Peyer's patch (tissue), 4 donors: ENCODE results near the gene C18orf63. TPM values are rescaled to one million over a fixed set of nuclear protein-coding genes. Genes with fewer than 3 reads are reported as not detected.
A peak's percentile ranks its signal among the peaks of the same experiment; 100 is the strongest.

Experiments used
- DNase-seq, 3 donors: peaks; one replicate each; pipeline ENCODE4 v3.0.0-alpha.2; 2017 to 2019
- H3K27ac ChIP-seq, 4 donors: fragments of 200-600 bp; sonication (generic); one replicate each; pipeline ENCODE4 v1.5.1; 2016 to 2019
- H3K27me3 ChIP-seq, 2 donors: fragments of 200-600 bp; sonication (generic); one replicate each; pipeline ENCODE4 v1.5.1; 2019
- H3K36me3 ChIP-seq, 3 donors: fragments of 200-600 bp; sonication (generic); one replicate each; pipeline ENCODE4 v1.5.1; 2016 to 2019
- H3K4me1 ChIP-seq, 4 donors: fragments of 200-600 bp; sonication (generic); one replicate each; pipeline ENCODE4 v1.5.1; 2016 to 2019
- H3K4me3 ChIP-seq, 4 donors: fragments of 200-600 bp; sonication (generic); 1 replicate in 3 of 4; 2 replicates in 1 of 4; pipeline ENCODE4 v1.5.1; 2016 to 2019; ENCODE audit warnings: mild to moderate bottlenecking in 1 of 4
- H3K9me3 ChIP-seq, 4 donors: fragments of 200-600 bp; sonication (generic); one replicate each; pipeline ENCODE4 v1.5.1; 2016 to 2019; ENCODE audit warnings: mild to moderate bottlenecking in 1 of 4
- POLR2A ChIP-seq, 2 donors: fragments of 450-650 bp; IDR thresholded peaks; one replicate each; pipeline ENCODE4 v1.5.1; 2017; ENCODE audit warnings: antibody characterized with exemption in 2 of 2, mild to moderate bottlenecking in 2 of 2, moderate library complexity in 2 of 2
- total RNA-seq, 4 donors: library from RNA; depleted of rRNA; stranded (reverse); fragments of >200 nt; gene quantifications; one replicate each; pipeline ENCODE4 v1.1.0, GENCODE V29; 2016
- TF ChIP-seq, protein P1 (sequence below), 6 experiments: fragments of 450-650 bp in 4 of 6; fragments of 200-600 bp in 2 of 6; sonication (generic) in 1 of 6; IDR thresholded peaks; one replicate each; pipeline ENCODE4 v1.5.1; 2017 to 2019; ENCODE audit warnings: antibody characterized with exemption in 6 of 6, mild to moderate bottlenecking in 3 of 6, moderate library complexity in 1 of 6

The C18orf63 gene
- total RNA-seq, 4 donors from 2014 or later, result not detected

DNA sequence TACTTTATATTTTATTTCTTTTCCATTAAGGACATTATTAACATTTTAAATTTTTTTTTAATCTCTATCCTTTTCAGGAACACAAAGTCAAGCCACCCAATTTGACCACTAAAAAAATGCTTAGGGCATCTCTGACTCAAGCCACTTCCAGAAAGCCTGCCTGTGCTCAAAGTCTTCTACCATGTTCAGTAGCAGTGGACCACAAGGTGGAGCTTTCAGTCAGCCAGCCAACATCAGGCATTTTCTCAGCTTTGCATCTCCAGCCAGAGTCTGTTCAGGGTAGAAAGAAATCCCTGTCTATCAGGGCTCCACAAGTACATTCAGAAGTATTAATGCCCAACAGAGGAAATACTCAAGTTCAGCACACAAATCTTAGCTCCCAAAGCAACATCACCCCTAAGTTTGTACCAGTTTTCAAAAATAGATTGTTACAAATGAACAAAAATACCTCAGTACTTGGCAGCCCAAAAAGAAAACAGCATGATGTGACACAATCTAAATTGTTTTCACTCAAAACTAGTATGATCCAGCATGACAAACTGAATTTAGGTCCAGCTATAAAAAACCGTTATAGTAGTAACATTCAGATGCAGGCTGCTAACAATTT, 37.6 kb downstream of the C18orf63 start:
- no peaks in the 10 kb centered on the region for H3K27me3 ChIP-seq
- H3K4me3 ChIP-seq, result no peak overlapping the region
- no peaks in the 10 kb centered on the region for H3K9me3 ChIP-seq
- peak in 2 of 3 donors; percentile 48 to 85 for DNase-seq
- H3K4me1 ChIP-seq, result peaks cover 0 to 5% (median 0%) of the 10 kb centered on the region in 4 donors
- H3K27ac ChIP-seq, result no peak overlapping the region
- TF ChIP-seq, protein P1, sequence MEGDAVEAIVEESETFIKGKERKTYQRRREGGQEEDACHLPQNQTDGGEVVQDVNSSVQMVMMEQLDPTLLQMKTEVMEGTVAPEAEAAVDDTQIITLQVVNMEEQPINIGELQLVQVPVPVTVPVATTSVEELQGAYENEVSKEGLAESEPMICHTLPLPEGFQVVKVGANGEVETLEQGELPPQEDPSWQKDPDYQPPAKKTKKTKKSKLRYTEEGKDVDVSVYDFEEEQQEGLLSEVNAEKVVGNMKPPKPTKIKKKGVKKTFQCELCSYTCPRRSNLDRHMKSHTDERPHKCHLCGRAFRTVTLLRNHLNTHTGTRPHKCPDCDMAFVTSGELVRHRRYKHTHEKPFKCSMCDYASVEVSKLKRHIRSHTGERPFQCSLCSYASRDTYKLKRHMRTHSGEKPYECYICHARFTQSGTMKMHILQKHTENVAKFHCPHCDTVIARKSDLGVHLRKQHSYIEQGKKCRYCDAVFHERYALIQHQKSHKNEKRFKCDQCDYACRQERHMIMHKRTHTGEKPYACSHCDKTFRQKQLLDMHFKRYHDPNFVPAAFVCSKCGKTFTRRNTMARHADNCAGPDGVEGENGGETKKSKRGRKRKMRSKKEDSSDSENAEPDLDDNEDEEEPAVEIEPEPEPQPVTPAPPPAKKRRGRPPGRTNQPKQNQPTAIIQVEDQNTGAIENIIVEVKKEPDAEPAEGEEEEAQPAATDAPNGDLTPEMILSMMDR (IDR thresholded peaks at IDR 0.05), result peak in 4 of 6 experiments; percentile 60 to 92 (median 88)
- TF ChIP-seq POLR2A (IDR thresholded peaks at IDR 0.05), result no peak
- H3K36me3 ChIP-seq, result no peaks in the 10 kb centered on the region

DNA sequence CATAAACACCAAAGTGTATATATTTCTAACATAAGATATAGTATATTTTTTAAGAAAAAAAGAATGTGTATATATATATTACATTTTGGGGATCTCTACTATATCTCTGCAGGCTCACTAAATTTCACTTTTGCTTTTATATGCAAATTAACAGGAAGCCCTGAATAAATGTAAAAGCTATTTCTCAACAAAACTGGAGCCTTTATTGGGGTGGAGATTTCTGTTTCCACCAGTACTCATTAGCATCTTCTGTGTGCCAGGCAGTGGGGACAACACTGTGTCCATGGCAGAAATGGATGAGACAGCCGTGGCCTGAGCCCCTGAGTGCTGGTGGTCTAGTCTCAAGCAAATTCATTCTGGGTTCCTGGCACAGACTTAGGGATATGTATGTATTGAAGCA, 41.3 kb downstream of the C18orf63 start:
- TF ChIP-seq POLR2A (IDR thresholded peaks at IDR 0.05), result no peak
- TF ChIP-seq, protein P1 (IDR thresholded peaks at IDR 0.05), result no peak
- peaks cover 0 to 5% (median 0%) of the 10 kb centered on the region in 4 donors for H3K4me1 ChIP-seq

DNA sequence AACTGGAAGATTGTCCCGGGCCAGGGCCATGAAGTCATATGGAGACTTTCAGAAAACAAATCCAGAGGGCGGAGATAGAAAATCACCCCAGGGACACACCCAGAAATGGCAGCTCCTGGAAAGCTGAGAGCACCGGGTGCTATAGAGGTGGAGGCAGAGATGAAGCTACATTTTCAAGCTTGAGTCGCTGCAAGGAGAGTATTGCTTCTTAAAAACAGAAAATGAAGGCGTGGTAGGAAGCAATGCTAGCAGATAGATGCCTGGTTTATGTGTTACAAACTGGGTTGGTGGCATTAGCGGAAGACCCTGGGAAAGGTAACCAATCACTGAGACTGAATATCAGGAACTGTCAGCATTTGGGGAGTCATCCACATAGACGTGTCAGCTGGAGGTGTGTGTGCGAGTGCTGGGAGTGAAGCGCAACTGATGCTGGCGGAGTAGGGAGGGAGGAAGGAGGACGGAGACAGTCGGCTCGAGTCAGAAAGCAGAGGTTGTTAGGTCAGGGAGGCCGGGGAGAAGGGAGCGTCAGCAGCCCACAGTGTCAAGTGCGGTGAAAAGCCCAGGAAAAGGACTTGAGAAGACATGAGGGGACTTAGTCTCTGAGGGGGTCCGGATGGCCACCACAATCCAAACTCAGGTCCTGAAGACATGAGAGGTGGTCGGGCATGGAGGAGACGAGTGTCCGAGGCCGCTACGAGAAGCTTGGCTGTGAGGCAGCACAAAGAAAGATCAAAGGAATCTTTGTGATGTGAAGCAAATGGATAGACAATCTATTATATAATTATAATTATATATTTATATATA, 45.4 kb downstream of the C18orf63 start:
- Histone ChIP-seq H3K36me3 (no peaks in the 10 kb centered on the region), H3K4me1 (peaks cover 0 to under 1% (median 0%) of the 10 kb centered on the region in 4 donors), H3K27ac (no peak overlapping the region), H3K9me3 (no peaks in the 10 kb centered on the region), H3K27me3 (no peaks in the 10 kb centered on the region), H3K4me3 (no peak overlapping the region)
- peak in 1 of 3 donors; percentile 37 for DNase-seq
- TF ChIP-seq, protein P1 (IDR thresholded peaks at IDR 0.05), result no peak
- TF ChIP-seq POLR2A (IDR thresholded peaks at IDR 0.05), result no peak

More for the DNA sequence above, 41.3 kb downstream of the C18orf63 start:
- Histone ChIP-seq H3K27ac (no peak overlapping the region), H3K36me3 (no peaks in the 10 kb centered on the region), H3K4me3 (no peak overlapping the region), H3K9me3 (no peaks in the 10 kb centered on the region), H3K27me3 (no peaks in the 10 kb centered on the region)
- no peak for DNase-seq

DNA sequence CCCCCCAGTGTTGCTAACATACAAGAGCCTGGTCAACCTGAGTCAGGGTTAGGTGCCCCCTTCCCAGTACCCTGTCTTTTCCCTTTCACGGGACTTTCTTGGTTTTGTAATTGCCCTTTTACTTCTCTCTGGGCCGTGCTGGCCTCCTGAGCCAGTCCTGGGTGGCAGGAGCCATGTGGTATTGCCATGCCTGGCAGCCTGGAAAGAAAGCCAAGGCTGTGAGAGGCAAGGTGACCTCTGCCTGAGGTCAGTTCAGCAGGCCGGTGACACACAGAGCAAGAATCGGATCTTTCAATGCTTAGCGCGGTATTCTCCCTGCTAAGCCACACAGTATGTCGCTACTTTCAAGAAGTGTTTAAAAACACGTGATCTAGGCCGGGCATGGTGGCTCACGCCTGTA, 52.3 kb downstream of the C18orf63 start:
- TF ChIP-seq POLR2A (IDR thresholded peaks at IDR 0.05), result no peak
- TF ChIP-seq, protein P1 (IDR thresholded peaks at IDR 0.05), result no peak
- no peak overlapping the region for H3K27ac ChIP-seq
- no peaks in the 10 kb centered on the region for H3K36me3 ChIP-seq
- H3K9me3 ChIP-seq, result no peaks in the 10 kb centered on the region
- H3K27me3 ChIP-seq, result no peaks in the 10 kb centered on the region
- DNase-seq, result peak in 1 of 3 donors; percentile 40
- peaks cover 0 to 5% (median 0%) of the 10 kb centered on the region in 4 donors for H3K4me1 ChIP-seq
- no peak overlapping the region for H3K4me3 ChIP-seq

DNA sequence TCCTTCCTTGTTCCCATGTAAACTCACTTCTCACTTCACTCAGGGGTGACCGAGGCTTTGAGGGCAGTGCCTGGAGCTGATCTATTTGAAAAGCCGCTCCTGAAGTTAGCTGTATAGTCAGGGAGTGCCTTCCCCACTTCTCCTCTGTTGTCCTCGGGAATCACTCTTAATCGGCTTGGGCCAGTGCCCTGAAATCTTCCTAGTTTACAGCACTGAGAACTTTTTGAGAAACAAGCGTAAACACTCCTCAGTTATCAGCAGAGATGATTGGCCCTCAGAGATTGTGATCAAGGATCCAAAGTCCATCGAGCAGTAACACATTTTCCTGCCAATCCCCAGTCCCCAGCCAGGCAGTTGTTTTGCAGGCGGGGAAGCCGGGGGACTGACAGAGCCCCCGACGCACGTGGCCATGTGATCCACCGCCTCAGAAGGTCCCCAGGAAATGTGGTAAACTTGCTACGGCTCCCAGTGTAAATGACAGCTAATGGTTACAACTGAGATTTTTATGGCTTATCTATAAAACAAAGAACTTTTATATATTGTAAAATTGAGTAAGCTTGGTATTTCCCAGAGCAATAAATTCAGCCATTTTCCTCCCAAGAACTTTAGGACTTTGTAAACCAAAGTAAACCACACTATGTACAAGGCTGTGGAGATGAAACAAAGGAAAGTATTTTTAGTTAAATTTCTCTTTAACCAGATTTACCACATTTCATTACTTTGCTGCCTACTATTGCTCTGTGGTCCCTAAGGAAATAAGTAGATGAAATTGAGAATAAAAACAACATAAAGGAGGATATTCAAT, 53.5 kb downstream of the C18orf63 start:
- Histone ChIP-seq H3K9me3 (no peaks in the 10 kb centered on the region), H3K27me3 (no peaks in the 10 kb centered on the region), H3K36me3 (no peaks in the 10 kb centered on the region), H3K4me1 (peaks cover 0 to 5% (median 0%) of the 10 kb centered on the region in 4 donors), H3K27ac (peak overlapping the region in 3 of 4 donors; percentile 49 to 83 (median 72)), H3K4me3 (peak overlapping the region in 2 of 4 donors; percentile 35 to 39)
- DNase-seq, result peak in 2 of 3 donors; percentile 76 to 82
- TF ChIP-seq, protein P1 (IDR thresholded peaks at IDR 0.05), result no peak
- peak; percentile 23 to 39 for TF ChIP-seq POLR2A (IDR thresholded peaks at IDR 0.05)
